ENCODE data around the gene TMEM108. TPM values are rescaled to one million over a fixed set of nuclear protein-coding genes. Genes with fewer than 3 reads are reported as not detected.
A peak's percentile ranks its signal among the peaks of the same experiment; 100 is the strongest.

TMEM108 gene
- total and polyA plus RNA-seq, 2 of the 4 experiments (the other 2 are of a cell fraction) = 0.18 to 2.2 TPM

GRCh38 chr3:133124511-133124910, 86.3 kb downstream of the TMEM108 start:
- H2AK5ac ChIP-seq (ENCODE audit: low read depth, low read length) = no peak overlapping the region
- H3K9me1 ChIP-seq (ENCODE audit: insufficient read depth, low read length) = no peaks in the 10 kb centered on the region
- H4K8ac ChIP-seq (ENCODE audit: low read depth in 2 of 2, low read length in 2 of 2) = no peak overlapping the region
- no peak overlapping the region for H4K5ac ChIP-seq (ENCODE audit: low read depth, low read length)
- ATAC-seq (ENCODE audit: low read depth) = no peak
- in situ Hi-C loops (cut with MboI; ENCODE audit: low sequenced_read_pairs) (no loop called here), dilution Hi-C loops (cut with HindIII; ENCODE audit: low sequenced_read_pairs, unreplicated experiment) (no loop called here), intact Hi-C loops (cut with micrococcal nuclease) (no loop called here)
- H3K4ac ChIP-seq (ENCODE audit: low read depth, low read length) = no peak overlapping the region
- no peak overlapping the region for H3K14ac ChIP-seq (replicated peaks; ENCODE audit: low read depth, low read length)
- H3K4me3 ChIP-seq (ENCODE audit: insufficient read depth, low read depth, low read length) = no peak overlapping the region
- H3K4me2 ChIP-seq (ENCODE audit: low read depth, low read length) = no peak overlapping the region
- H2BK5ac ChIP-seq (ENCODE audit: low read depth, low read length, poor library complexity, severe bottlenecking) = no peak overlapping the region
- H2BK15ac ChIP-seq (ENCODE audit: low read depth, low read length) = no peak overlapping the region
- H3K79me1 ChIP-seq (ENCODE audit: low read depth in 1 of 2, low read length in 2 of 2) = no peaks in the 10 kb centered on the region
- H3K27me3 ChIP-seq (ENCODE audit: control insufficient read depth, insufficient read depth, low read length) = no peaks in the 10 kb centered on the region
- H3K18ac ChIP-seq (ENCODE audit: low read depth, low read length) = no peak overlapping the region
- no peak overlapping the region for H3K23ac ChIP-seq (ENCODE audit: low read depth, low read length)
- no peak overlapping the region for H3K9ac ChIP-seq (ENCODE audit: low read depth, low read length)
- no peak for TF ChIP-seq CEBPB (IDR thresholded peaks at IDR 0.05; ENCODE audit: low read depth, low read length)
- no peak for TF ChIP-seq RAD21 (IDR thresholded peaks at IDR 0.05; ENCODE audit: low read length)
- TF ChIP-seq POLR2A (IDR thresholded peaks at IDR 0.05; ENCODE audit: low read depth, low read length) = no peak
- TF ChIP-seq SMC3 (IDR thresholded peaks at IDR 0.05; ENCODE audit: low read depth, low read length) = no peak
- no peak for TF ChIP-seq MAFK (IDR thresholded peaks at IDR 0.05; ENCODE audit: low read depth, low read length)
- no peak for TF ChIP-seq MXI1 (IDR thresholded peaks at IDR 0.05; ENCODE audit: borderline replicate concordance, low read depth, low read length)
- TF ChIP-seq ELK1 (IDR thresholded peaks at IDR 0.05; ENCODE audit: borderline replicate concordance, low read depth, low read length) = no peak
- TF ChIP-seq CTCF (conservative IDR thresholded peaks at IDR 0.05; ENCODE audit: low read depth, low read length) = no peak
- no peak for TF ChIP-seq CHD1 (IDR thresholded peaks at IDR 0.05; ENCODE audit: low read depth, low read length)
- no peak for TF ChIP-seq BHLHE40 (IDR thresholded peaks at IDR 0.05; ENCODE audit: low read depth, low read length)
- no peak for TF ChIP-seq NFE2L2 (IDR thresholded peaks at IDR 0.05; ENCODE audit: low read depth, low read length)
- TF ChIP-seq RFX5 (IDR thresholded peaks at IDR 0.05; ENCODE audit: low read depth, low read length) = no peak
- TF ChIP-seq FOS (IDR thresholded peaks at IDR 0.05; ENCODE audit: low read depth, low read length) = no peak
- TF ChIP-seq MAZ (IDR thresholded peaks at IDR 0.05; ENCODE audit: borderline replicate concordance, low read depth, low read length) = no peak
- no peak for TF ChIP-seq RCOR1 (IDR thresholded peaks at IDR 0.05; ENCODE audit: insufficient replicate concordance, low read length)
- TF ChIP-seq USF2 (IDR thresholded peaks at IDR 0.05; ENCODE audit: low read depth, low read length) = no peak
- ChIA-PET POLR2A (ENCODE audit: unreplicated experiment) (no interaction called here), CTCF (no interaction called here)
- H3K56ac ChIP-seq (ENCODE audit: extremely low read depth, insufficient read depth, low read length) = no peak overlapping the region
- no peaks in the 10 kb centered on the region for H3K36me3 ChIP-seq (ENCODE audit: control insufficient read depth, insufficient read depth, low read length)
- no peaks in the 10 kb centered on the region for H3K4me1 ChIP-seq (ENCODE audit: control insufficient read depth, insufficient read depth, low read length)
- H2BK120ac ChIP-seq (ENCODE audit: low read depth, low read length) = no peak overlapping the region
- H3K27ac ChIP-seq (ENCODE audit: insufficient read depth, low read length) = no peak overlapping the region
- H2AFZ ChIP-seq (replicated peaks; ENCODE audit: low read length, poor library complexity) = peak overlapping the region; percentile 64
- H4K91ac ChIP-seq (ENCODE audit: insufficient read depth, low read depth, low read length) = no peak overlapping the region
- H4K20me1 ChIP-seq (ENCODE audit: insufficient read depth, low read length) = no peaks in the 10 kb centered on the region
- 11% methylated on average over 4 of the region's 6 CpGs; no CpG with 5 or more reads in 1 of the 2 experiments for WGBS, 2 experiments (ENCODE audit: extremely low coverage in 2 of 2, insufficient read length in 1 of 2)
- no peak overlapping the region for H2BK20ac ChIP-seq (ENCODE audit: low read depth, low read length)
- no peak for DNase-seq
- H2AK9ac ChIP-seq (replicated peaks; ENCODE audit: low read depth, low read length, poor library complexity) = no peak overlapping the region
- no peaks in the 10 kb centered on the region for H3K9me3 ChIP-seq (ENCODE audit: control insufficient read depth, insufficient read depth, low read length)
- BruUV-seq (replicated peaks) = no TSS peak
